NCI-H2196 (cell line): ENCODE results near the gene CAB39L.

Experiments
- DNase-seq: peaks from one replicate; lab custom pipeline; 2025; ENCODE audit not compliant: unreplicated experiment; lab: John Stamatoyannopoulos, UW

CAB39L gene

GRCh38 chr13:49443704-49444523, at the start of gene CAB39L, which contains the start of gene SETDB2:
TSS of gene CAB39L (minus strand) at chr13:49444064. CDS start at chr13:49382910, 61,154 bp downstream.
TSS of gene SETDB2 (plus strand) at chr13:49444274. CDS start at chr13:49451894, 7,620 bp downstream.
- peak; percentile 90 for DNase-seq

GRCh38 chr13:49488563-49488962, 44.7 kb upstream of the CAB39L start:
- DNase-seq: no peak

GRCh38 chr13:49481788-49482187, 37.9 kb upstream of the CAB39L start:
- DNase-seq: no peak

- no peak for DNase-seq
Observed at GRCh38 chr13:49476529-49476928, 32.7 kb upstream of the CAB39L start.

- no peak for DNase-seq
Observed at GRCh38 chr13:49472186-49472585, 28.3 kb upstream of the CAB39L start.

GRCh38 chr13:49466292-49466838, 22.5 kb upstream of the CAB39L start:
- no peak for DNase-seq

GRCh38 chr13:49464621-49465325, 20.9 kb upstream of the CAB39L start:
- no peak for DNase-seq

GRCh38 chr13:49464085-49464484, 20.2 kb upstream of the CAB39L start:
- no peak for DNase-seq

- DNase-seq: no peak
Observed at GRCh38 chr13:49459580-49459979, 15.7 kb upstream of the CAB39L start.

- DNase-seq: no peak
Observed at GRCh38 chr13:49457221-49457620, 13.4 kb upstream of the CAB39L start.

GRCh38 chr13:49456156-49456555, 12.3 kb upstream of the CAB39L start:
- no peak for DNase-seq

- no peak for DNase-seq
Observed at GRCh38 chr13:49455007-49455398, 11.1 kb upstream of the CAB39L start.

- no peak for DNase-seq
Observed at GRCh38 chr13:49454388-49455006, 10.6 kb upstream of the CAB39L start.

GRCh38 chr13:49453465-49453864, 9.6 kb upstream of the CAB39L start:
- no peak for DNase-seq

GRCh38 chr13:49452725-49453457, 9.0 kb upstream of the CAB39L start:
- DNase-seq: no peak

- no peak for DNase-seq
Observed at GRCh38 chr13:49450105-49450819, 6.4 kb upstream of the CAB39L start.

- no peak for DNase-seq
Observed at GRCh38 chr13:49448753-49449152, 4.9 kb upstream of the CAB39L start.

- no peak for DNase-seq
Observed at GRCh38 chr13:49446473-49446872, 2.6 kb upstream of the CAB39L start.

GRCh38 chr13:49444524-49445395, 896 bp upstream of the CAB39L start:
- no peak for DNase-seq
